SK-N-MC (cell line): ENCODE measurements around the gene ESF1.

ENCODE experiments used
- EZH2 ChIP-seq: fragments of 200-600 bp; sonication (generic); IDR thresholded peaks from one replicate; pipeline ENCODE4 v1.6.1; 2017; ENCODE audit warnings: antibody characterized with exemption
- POLR2AphosphoS5 ChIP-seq: IDR thresholded peaks from 2 replicates; pipeline ENCODE4 v1.6.1; 2012; ENCODE audit warnings: mild to moderate bottlenecking, low read depth, low read length, borderline replicate concordance

- no peak for TF ChIP-seq POLR2AphosphoS5
- no peak for TF ChIP-seq EZH2
These were observed 25.1 kb upstream of the ESF1 start for GRCh38 chr20:13809855-13810254.
